NCI-H1092 (cell line): Measurements from ENCODE around the gene CGB2.
"Not testable (repeated sequence)": the region's sequence is repeated elsewhere in the genome, so short reads cannot be mapped to it uniquely, and the experiment has no call there.

Experiments used
- DNase-seq: peaks from one replicate; lab custom pipeline; 2025; lab: John Stamatoyannopoulos, UW

The CGB2 gene

GRCh38 chr19:49010453-49010852 is 21.2 kb upstream of the CGB2 start:
- DNase-seq, result no peak

- no peak for DNase-seq
Measured at GRCh38 chr19:49011194-49011593, 20.5 kb upstream of the CGB2 start.

- no peak for DNase-seq
Measured at GRCh38 chr19:49014123-49014869, 17.4 kb upstream of the CGB2 start.

- DNase-seq, result no peak
Measured at GRCh38 chr19:49014870-49015255, 16.8 kb upstream of the CGB2 start.

- DNase-seq, result no peak
Measured at GRCh38 chr19:49016067-49016839, 15.4 kb upstream of the CGB2 start.

GRCh38 chr19:49017041-49017665 is 14.5 kb upstream of the CGB2 start, which contains the start of gene LHB:
TSS of gene LHB (minus strand) at chr19:49017091. CDS start at chr19:49017081, 10 bp downstream.
- no peak for DNase-seq

- no peak for DNase-seq
Measured at GRCh38 chr19:49017666-49018351, 13.9 kb upstream of the CGB2 start.

- not testable (repeated sequence) for DNase-seq
Measured at GRCh38 chr19:49018388-49019241, 13.1 kb upstream of the CGB2 start.

- DNase-seq, result peak; percentile 10
Measured at GRCh38 chr19:49019242-49019932, 12.3 kb upstream of the CGB2 start.

- DNase-seq, result no peak
Measured at GRCh38 chr19:49020342-49020741, 11.3 kb upstream of the CGB2 start.

- no peak for DNase-seq
Measured at GRCh38 chr19:49020931-49021895, 10.5 kb upstream of the CGB2 start.

GRCh38 chr19:49022116-49022515 is 9.6 kb upstream of the CGB2 start:
- DNase-seq, result no peak

GRCh38 chr19:49024233-49024632 is 7.5 kb upstream of the CGB2 start, which contains the start of gene CGB3:
TSS of gene CGB3 (minus strand) at chr19:49024333. CDS start at chr19:49023971, 362 bp downstream.
- DNase-seq, result not testable (repeated sequence)

GRCh38 chr19:49025088-49025487 is 6.6 kb upstream of the CGB2 start:
- not testable (repeated sequence) for DNase-seq

GRCh38 chr19:49025599-49025998 is 6.1 kb upstream of the CGB2 start:
- not testable (repeated sequence) for DNase-seq

GRCh38 chr19:49028686-49029085 is 3.0 kb upstream of the CGB2 start:
- not testable (repeated sequence) for DNase-seq

GRCh38 chr19:49029749-49030148 is 1.9 kb upstream of the CGB2 start:
- DNase-seq, result not testable (repeated sequence)

GRCh38 chr19:49030323-49030722 is 1.4 kb upstream of the CGB2 start:
- DNase-seq, result not testable (repeated sequence)

- not testable (repeated sequence) for DNase-seq
Measured at GRCh38 chr19:49036815-49037214, 5.1 kb downstream of the CGB2 start, which contains the start of gene CGB1. TSS of gene CGB1 (minus strand) at chr19:49036895. CDS start at chr19:49036711, 184 bp downstream.
